IPS-20b (cell line): Measurements from ENCODE around the gene ALKBH5.
A peak's percentile ranks its signal among the peaks of the same experiment; 100 is the strongest.
"Not testable (repeated sequence)": the region's sequence is repeated elsewhere in the genome, so short reads cannot be mapped to it uniquely, and the experiment has no call there.

ENCODE experiments used
- H3K27ac ChIP-seq: one replicate; pipeline ENCODE4 v1.5.1; 2013; ENCODE audit warnings: low read length
- H3K27me3 ChIP-seq: 2 replicates; pipeline ENCODE4 v1.6.1; 2013; ENCODE audit warnings: mild to moderate bottlenecking, low read length, inconsistent platforms; ENCODE audit not compliant: insufficient read depth
- H3K36me3 ChIP-seq: 2 replicates; pipeline ENCODE4 v1.6.1; 2013; ENCODE audit warnings: low read depth, mild to moderate bottlenecking, inconsistent platforms, low read length, moderate library complexity; ENCODE audit not compliant: insufficient read depth
- H3K4me1 ChIP-seq: 2 replicates; pipeline ENCODE4 v1.6.1; 2013; ENCODE audit warnings: mild to moderate bottlenecking, control low read depth, inconsistent platforms, low read length, moderate library complexity; ENCODE audit not compliant: insufficient read depth
- H3K4me3 ChIP-seq: 2 replicates; pipeline ENCODE4 v1.5.1; 2013; ENCODE audit warnings: mild to moderate bottlenecking, low read length, inconsistent platforms
- H3K9ac ChIP-seq: 2 replicates; pipeline ENCODE4 v1.6.1; 2013; ENCODE audit warnings: low read depth, mild to moderate bottlenecking, inconsistent platforms, low read length, moderate library complexity
- H3K9me3 ChIP-seq: 2 replicates; pipeline ENCODE4 v1.6.1; 2013; ENCODE audit warnings: mild to moderate bottlenecking, low read depth, low read length, inconsistent platforms; ENCODE audit not compliant: insufficient read depth

ALKBH5 gene

GRCh38 chr17:18205861-18206260 is 22.2 kb downstream of the ALKBH5 start:
- Histone ChIP-seq H3K36me3 (peaks cover 64% of the 10 kb centered on the region), H3K9ac (no peak overlapping the region), H3K4me1 (peaks cover 3% of the 10 kb centered on the region), H3K9me3 (no peaks in the 10 kb centered on the region), H3K27me3 (no peaks in the 10 kb centered on the region), H3K27ac (no peak overlapping the region), H3K4me3 (no peak overlapping the region)

DNA sequence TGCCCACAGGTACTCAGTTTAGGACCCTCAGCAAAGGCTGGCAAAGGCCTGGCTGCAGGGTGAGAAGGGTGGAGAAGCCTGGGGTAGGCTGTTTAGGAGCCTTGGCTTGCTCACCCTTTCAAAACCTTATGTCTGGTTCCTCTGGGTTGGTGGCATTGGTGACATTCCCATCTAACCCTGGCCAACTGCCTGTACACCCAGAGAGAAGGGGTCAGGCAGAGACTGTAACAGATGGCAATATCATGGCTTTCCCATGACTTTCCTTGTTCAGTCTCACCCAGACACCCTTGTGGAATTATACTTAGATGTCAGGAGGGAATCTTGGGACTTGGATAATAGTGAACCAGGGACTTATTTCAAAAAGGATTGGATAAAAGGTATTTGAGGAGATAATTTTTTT is 23.3 kb downstream of the ALKBH5 start:
- H3K27ac ChIP-seq: no peak overlapping the region
- peaks cover 64% of the 10 kb centered on the region for H3K36me3 ChIP-seq
- H3K4me1 ChIP-seq: peaks cover 3% of the 10 kb centered on the region
- H3K9ac ChIP-seq: no peak overlapping the region
- H3K27me3 ChIP-seq: no peaks in the 10 kb centered on the region
- no peak overlapping the region for H3K4me3 ChIP-seq
- no peaks in the 10 kb centered on the region for H3K9me3 ChIP-seq

GRCh38 chr17:18208092-18208491 is 24.5 kb downstream of the ALKBH5 start:
- no peak overlapping the region for H3K27ac ChIP-seq
- no peak overlapping the region for H3K4me3 ChIP-seq
- peaks cover 1% of the 10 kb centered on the region for H3K4me1 ChIP-seq
- H3K9me3 ChIP-seq: no peaks in the 10 kb centered on the region
- H3K27me3 ChIP-seq: no peaks in the 10 kb centered on the region
- no peak overlapping the region for H3K9ac ChIP-seq
- H3K36me3 ChIP-seq: peaks cover 64% of the 10 kb centered on the region

DNA sequence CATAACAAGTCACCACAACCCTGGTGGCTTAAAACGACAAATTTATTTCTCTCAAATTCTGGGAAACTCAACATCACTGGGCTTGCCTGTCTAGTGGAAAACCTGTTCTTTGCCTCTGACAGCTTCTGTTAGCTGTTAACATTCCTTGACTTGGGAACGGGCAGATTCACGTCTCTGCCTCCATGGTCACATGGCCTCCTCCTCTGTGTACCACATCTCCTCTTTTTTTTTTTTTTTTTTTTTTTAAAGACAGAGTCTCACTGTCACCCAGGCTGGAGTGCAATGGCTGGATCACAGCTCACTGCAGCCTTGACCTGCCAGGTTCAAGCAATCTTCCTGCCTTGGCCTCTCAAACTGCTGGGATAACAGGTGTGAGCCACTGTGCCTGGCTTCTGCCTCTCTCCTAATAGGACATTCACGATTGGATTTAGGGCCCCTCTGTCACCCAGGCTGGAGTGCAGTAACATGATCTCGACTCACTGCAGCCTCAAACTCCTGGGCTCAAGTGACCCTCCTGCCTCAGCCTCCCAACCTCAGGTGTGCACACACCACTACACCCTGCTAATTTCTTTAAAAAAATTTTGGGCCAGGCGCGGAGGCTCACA is 30.1 kb downstream of the ALKBH5 start:
- Histone ChIP-seq H3K4me1 (no peaks in the 10 kb centered on the region), H3K36me3 (peaks cover 20% of the 10 kb centered on the region), H3K9me3 (no peaks in the 10 kb centered on the region), H3K27me3 (no peaks in the 10 kb centered on the region), H3K4me3 (no peak overlapping the region), H3K27ac (no peak overlapping the region), H3K9ac (no peak overlapping the region)

GRCh38 chr17:18216906-18217305 is 33.3 kb downstream of the ALKBH5 start:
- H3K9ac ChIP-seq, H3K4me3 ChIP-seq, H3K9me3 ChIP-seq, H3K27me3 ChIP-seq, H3K36me3 ChIP-seq, H3K4me1 ChIP-seq, H3K27ac ChIP-seq: not testable (repeated sequence)

- H3K4me1 ChIP-seq: no peaks in the 10 kb centered on the region
- H3K9ac ChIP-seq: no peak overlapping the region
- no peaks in the 10 kb centered on the region for H3K9me3 ChIP-seq
- H3K27me3 ChIP-seq: no peaks in the 10 kb centered on the region
- no peak overlapping the region for H3K4me3 ChIP-seq
- H3K27ac ChIP-seq: no peak overlapping the region
- no peaks in the 10 kb centered on the region for H3K36me3 ChIP-seq
Measured at GRCh38 chr17:18217412-18218015, 33.9 kb downstream of the ALKBH5 start.

- Histone ChIP-seq H3K9me3 (no peaks in the 10 kb centered on the region), H3K36me3 (no peaks in the 10 kb centered on the region), H3K4me3 (no peak overlapping the region), H3K27me3 (no peaks in the 10 kb centered on the region), H3K4me1 (peaks cover under 1% of the 10 kb centered on the region; the same call in 1 of the 2 replicates), H3K27ac (no peak overlapping the region), H3K9ac (no peak overlapping the region)
Measured at GRCh38 chr17:18218756-18219415, 35.3 kb downstream of the ALKBH5 start.

DNA sequence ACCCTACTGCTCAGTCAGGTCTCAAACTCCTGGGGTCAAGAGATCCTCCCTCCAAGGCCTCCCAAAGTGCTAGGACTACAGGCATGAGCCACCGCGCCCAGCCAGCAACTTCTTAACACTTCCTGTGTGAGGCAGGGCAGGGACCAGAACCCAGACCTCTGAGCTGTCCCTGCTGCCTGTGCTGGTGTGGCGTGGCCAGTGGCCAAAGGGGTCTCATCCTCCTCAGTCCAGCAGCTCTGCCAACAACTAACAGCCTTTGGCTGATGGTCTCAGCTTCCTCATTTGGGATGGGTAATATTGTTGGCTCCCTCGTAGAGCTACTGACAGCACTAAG is 40.4 kb downstream of the ALKBH5 start:
- H3K27me3 ChIP-seq: no peaks in the 10 kb centered on the region
- peak overlapping the region; percentile 86; the same call in 1 of the 2 replicates for H3K9ac ChIP-seq
- H3K9me3 ChIP-seq: no peaks in the 10 kb centered on the region
- peaks cover 5% of the 10 kb centered on the region; the same call in 1 of the 2 replicates for H3K4me1 ChIP-seq
- H3K4me3 ChIP-seq: peak overlapping the region; percentile 71; the same call in 1 of the 2 replicates
- peak overlapping the region; percentile 75 for H3K27ac ChIP-seq
- H3K36me3 ChIP-seq: no peaks in the 10 kb centered on the region

- H3K9me3 ChIP-seq: no peaks in the 10 kb centered on the region
- peaks cover 5% of the 10 kb centered on the region; the same call in 1 of the 2 replicates for H3K4me1 ChIP-seq
- no peaks in the 10 kb centered on the region for H3K36me3 ChIP-seq
- peak overlapping the region; percentile 75 for H3K27ac ChIP-seq
- no peaks in the 10 kb centered on the region for H3K27me3 ChIP-seq
- H3K9ac ChIP-seq: peak overlapping the region; percentile 86
- H3K4me3 ChIP-seq: peak overlapping the region; percentile 71
Measured at GRCh38 chr17:18224387-18225120, 40.9 kb downstream of the ALKBH5 start.

DNA sequence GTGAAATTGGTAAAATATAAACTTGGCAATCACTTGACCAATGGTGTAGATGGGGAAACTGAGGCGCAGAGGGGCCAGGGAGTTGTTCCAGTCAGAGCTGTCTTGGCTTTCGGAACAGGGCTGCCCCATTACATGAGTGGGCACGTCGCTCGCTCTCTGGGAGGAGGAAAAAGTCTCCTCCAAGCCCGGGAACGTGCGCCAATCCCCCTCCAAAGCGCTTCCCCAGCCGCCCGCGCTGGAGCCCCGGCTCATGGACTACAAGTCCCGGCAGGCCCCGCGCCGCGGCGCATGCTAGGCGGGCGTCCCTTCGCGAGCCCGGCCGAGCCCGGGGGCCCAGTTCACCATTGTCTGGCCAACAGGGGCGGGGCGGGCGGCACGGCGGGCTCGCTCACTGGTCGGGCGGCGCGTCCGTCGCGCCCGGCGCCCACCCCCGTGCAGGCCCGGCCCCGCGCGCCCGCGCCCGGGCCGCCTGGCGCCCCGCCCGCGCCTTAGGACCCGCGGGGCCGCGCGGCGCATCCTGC is 41.6 kb downstream of the ALKBH5 start, which contains the start of gene LLGL1:
Gene LLGL1, plus strand, starts transcription at position 515 of the 521 bp plus-strand sequence. CDS start 48 bp downstream, outside the sequence.
- Histone ChIP-seq H3K9me3 (no peaks in the 10 kb centered on the region), H3K27me3 (no peaks in the 10 kb centered on the region), H3K36me3 (no peaks in the 10 kb centered on the region), H3K4me3 (peak within 1 kb of the TSS; percentile 94), H3K9ac (peak within 1 kb of the TSS; percentile 92), H3K27ac (peak within 1 kb of the TSS; percentile 75), H3K4me1 (peaks cover 5% of the 10 kb centered on the region; the same call in 1 of the 2 replicates)

- peak overlapping the region; percentile 94 for H3K4me3 ChIP-seq
Measured at GRCh38 chr17:18225642-18226283, 42.1 kb downstream of the ALKBH5 start.

More at GRCh38 chr17:18225642-18226283, 42.1 kb downstream of the ALKBH5 start:
- Histone ChIP-seq H3K9ac (peak overlapping the region; percentile 92), H3K27me3 (no peaks in the 10 kb centered on the region), H3K36me3 (no peaks in the 10 kb centered on the region), H3K27ac (no peak overlapping the region), H3K4me1 (peaks cover 5% of the 10 kb centered on the region; the same call in 1 of the 2 replicates), H3K9me3 (no peaks in the 10 kb centered on the region)
